NCI-H1092 (cell line): ENCODE data around the gene DIAPH1.
"Not testable (repeated sequence)": the region's sequence is repeated elsewhere in the genome, so short reads cannot be mapped to it uniquely, and the experiment has no call there.

Experiments used
- DNase-seq: peaks from one replicate; lab custom pipeline; 2025; lab: John Stamatoyannopoulos, UW

Gene DIAPH1

DNA sequence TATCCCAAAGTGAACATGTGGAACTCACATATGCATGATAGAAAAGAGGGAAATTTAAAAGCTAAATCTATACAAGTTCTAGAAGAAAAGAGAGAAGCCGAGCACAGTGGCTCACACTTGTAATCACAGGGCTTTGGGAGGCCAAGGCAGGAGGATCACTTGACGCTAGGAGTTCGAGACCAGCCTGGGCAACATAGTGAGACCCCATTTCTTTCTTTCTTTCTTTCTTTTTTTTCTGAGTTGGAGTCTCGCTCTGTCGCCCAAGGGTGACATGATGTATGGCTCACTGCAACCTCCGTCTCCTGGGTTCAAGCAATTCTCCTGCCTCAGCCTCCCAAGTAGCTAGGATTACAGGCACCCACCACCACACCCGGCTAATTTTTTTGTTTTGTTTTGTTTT is 8.9 kb downstream of the DIAPH1 start:
- not testable (repeated sequence) for DNase-seq

DNA sequence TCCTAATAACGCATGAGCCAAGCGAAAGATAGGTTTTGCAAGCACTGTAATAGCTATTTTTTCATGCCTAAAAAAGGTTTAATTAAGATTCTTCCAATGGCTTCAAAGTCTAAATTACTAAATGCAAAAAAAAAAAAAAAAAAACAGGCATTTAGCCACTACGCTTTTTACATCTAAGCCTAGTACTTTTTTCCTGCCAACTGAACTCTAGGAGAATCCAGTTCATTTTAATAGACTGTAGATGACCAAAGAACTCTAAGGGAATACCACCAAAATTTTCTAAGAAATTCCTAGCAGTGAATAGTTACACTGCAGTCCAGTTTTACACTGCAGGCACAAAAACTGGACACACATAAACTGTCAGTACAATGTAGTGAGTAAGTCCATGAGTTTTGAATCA is 9.8 kb downstream of the DIAPH1 start:
- no peak for DNase-seq

DNA sequence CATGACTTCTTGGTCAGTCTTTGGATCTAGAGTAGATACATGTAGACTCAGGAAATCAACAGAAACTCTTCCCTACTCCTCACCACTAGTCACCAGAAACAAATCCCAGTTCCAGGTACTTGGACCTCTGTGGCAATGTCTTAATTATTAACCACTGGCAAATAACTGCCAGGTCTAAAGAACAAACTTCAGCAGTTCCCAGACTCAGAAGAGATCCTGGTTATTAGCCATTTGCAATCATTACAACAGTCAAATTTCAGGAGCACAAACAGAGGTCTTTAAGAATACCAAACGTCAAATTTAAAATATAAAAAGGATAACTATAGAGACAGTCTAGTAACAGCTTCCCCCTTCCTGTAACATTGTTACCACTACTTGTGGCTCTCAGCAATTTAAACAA is 10.2 kb downstream of the DIAPH1 start:
- no peak for DNase-seq

- DNase-seq, result no peak
Measured at GRCh38 chr5:141608046-141608445, 10.8 kb downstream of the DIAPH1 start.

DNA sequence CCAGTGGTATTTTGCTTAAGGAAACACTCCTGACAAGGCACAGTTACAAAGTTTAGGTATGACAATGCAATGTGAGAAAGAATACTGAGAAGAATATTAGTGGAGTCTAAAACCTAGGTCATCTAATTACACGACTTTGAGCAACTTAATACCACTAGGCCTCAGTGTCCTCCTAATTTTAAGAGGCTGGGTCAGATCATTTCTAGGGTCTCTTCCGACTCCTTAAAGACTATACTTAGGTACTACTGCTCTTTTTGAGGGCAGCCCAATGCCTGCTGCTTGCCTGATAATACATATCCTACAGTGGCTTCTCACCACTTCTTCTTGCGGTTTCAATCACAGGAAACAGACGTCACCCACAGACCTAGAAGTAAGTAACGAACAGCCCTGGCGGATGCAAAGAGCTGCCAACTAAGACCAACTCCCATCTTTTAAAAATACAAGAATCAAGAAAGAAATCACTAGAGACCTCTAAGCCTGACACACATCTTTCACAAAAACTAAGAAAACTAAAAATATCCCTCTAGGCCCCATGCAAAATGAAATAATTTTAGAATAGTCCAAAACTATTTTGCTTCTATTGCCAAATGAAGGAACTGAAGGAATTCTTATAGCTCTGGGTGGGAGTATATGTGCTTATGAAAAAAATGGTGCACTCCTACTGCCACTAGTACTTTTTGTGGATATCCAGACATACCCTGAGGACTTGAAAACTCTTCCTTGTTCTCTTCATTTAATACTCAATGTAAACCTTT is 13.1 kb downstream of the DIAPH1 start:
- DNase-seq, result no peak

- DNase-seq, result no peak
Measured at GRCh38 chr5:141603923-141604717, 14.7 kb downstream of the DIAPH1 start.

DNA sequence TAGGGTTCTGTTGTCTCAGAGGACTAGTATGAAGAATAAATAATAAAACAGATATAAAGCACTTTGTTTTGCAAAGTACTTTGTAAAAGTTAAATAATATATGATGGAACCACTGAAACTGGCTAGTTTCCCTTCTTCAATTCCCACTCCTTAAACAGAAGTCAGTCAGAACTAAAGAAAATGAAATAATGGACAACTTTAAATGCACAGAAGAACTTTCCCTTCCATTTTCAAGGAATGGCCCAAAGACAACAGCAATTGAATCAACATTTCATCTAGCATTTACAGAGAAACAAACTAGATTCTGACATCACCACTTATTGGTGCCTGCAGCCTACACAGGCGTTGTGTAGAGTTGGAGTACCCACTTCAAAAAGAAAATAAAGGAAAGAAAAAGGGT is 16.2 kb downstream of the DIAPH1 start:
- DNase-seq, result no peak

DNA sequence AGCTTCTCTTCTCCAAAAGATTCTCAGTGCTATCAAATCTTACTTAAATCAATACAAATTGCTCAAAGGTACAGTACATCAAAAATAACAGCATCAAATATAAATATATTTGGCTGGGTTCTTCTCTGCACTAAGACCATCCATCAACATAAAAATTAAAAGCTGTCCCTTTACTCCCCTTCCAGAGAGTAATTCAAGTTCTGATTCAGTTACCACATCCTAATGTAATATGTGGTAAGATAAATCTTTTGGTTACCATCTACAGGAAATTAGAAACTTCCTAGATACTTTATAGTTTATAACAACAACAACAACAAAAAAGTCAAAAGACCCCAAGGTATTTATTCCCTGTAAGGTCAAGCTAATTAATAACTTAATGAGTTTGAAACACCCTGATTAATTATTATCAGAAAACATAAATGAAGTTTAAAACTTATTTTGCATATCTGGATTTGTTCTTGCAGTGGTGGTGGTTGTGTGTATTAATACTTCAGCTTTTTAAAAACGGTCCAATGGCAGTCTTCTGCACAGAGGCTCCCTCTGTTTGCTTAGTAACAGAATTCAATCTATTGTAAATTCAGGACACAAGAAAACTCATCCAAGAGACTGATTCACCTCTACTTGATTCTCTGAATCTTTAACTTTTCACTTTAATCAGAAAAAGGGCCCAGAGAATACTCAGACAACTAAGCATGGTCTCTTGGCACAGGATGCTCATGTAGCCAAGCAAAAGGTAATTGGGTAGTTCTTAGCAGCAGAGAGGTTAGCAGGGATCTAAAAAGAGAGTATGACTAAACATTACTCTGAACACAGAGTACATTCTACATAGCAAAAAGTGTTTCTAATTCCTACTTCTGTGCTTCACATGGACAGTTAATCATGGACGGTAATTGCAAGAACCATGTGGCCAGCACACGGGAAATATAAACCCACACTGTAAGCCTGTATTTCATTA is 20.1 kb downstream of the DIAPH1 start:
- no peak for DNase-seq

DNA sequence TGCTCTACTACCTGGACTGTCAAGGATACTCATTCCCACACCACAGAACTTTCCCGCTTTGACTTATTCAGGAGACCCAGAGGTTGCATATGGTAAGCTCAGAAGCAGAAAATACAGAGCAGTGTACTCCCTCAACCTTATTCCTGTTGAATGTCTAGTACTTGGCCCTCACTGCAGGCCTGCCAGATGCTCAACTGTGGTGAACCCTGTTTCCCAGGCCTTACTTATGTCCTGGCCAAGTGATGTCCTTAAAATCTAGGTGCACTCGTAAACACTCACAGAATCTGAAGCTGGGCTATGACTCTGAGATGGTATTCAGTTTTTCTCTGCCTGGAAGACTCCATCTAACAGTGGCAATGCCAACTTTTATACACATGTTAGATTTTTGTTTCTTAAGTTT is 21.0 kb downstream of the DIAPH1 start:
- no peak for DNase-seq

DNA sequence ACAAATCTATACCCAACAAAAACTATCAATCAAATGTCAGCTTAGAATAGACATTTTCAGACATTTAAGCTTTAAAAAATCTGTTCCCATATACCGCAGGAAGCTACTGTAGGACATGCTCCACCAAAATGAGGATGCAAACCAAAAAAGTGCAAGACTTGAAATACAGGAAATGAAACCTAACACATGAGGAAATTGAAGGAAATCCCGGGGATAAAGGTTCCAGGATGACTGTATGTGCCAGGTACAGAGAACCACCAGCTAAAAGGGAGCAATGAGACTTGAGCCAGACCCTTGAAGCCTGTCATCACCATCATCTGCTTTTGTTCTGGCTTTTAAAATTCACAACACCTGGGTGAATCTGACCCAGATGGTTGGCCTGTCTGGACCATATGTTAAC is 21.4 kb downstream of the DIAPH1 start:
- DNase-seq, result no peak

- DNase-seq, result no peak
Measured at GRCh38 chr5:141596867-141597266, 21.9 kb downstream of the DIAPH1 start.

- DNase-seq, result no peak
Measured at GRCh38 chr5:141590127-141590526, 28.7 kb downstream of the DIAPH1 start.

- no peak for DNase-seq
Measured at GRCh38 chr5:141586246-141586645, 32.6 kb downstream of the DIAPH1 start.

DNA sequence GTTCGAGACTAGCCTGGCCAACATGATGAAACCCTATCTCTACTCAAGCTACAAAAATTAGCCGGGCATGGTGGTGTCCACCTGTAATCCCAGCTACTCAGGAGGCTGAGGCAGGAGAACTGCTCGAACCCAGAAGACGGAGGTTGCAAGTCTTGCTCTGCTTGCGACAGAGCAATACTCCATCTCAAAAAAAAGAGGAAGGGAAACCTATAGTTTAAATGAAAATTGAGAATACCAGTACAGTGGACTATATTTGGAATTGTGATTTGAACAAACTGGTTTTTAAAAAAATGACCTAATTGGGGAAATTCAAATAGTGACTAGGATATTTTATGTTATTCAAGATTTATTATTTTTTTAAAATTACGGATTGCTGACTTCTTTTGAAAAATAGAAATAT is 33.2 kb downstream of the DIAPH1 start:
- no peak for DNase-seq

GRCh38 chr5:141574122-141574510 is 44.7 kb downstream of the DIAPH1 start:
- no peak for DNase-seq

- DNase-seq, result no peak
Measured at GRCh38 chr5:141573489-141574121, 45.2 kb downstream of the DIAPH1 start.

DNA sequence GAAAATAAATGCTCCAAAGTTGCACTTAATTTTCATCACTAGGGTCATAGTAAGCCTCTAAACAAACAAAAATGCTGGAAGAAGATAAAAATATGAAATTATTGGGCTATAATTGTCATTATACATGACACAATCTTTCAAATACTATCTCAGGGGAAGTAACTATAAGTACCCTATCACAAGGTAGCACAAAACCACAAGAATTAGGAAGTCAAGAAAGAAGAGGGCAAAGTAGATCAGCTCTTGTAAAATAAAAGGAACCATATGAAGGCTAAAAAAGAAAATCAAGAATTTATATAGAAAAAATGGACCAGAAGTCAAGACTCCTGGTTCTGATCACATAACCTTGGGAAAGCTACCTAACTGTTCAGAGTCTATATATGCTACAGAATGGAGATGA is 48.1 kb downstream of the DIAPH1 start:
- DNase-seq, result no peak

DNA sequence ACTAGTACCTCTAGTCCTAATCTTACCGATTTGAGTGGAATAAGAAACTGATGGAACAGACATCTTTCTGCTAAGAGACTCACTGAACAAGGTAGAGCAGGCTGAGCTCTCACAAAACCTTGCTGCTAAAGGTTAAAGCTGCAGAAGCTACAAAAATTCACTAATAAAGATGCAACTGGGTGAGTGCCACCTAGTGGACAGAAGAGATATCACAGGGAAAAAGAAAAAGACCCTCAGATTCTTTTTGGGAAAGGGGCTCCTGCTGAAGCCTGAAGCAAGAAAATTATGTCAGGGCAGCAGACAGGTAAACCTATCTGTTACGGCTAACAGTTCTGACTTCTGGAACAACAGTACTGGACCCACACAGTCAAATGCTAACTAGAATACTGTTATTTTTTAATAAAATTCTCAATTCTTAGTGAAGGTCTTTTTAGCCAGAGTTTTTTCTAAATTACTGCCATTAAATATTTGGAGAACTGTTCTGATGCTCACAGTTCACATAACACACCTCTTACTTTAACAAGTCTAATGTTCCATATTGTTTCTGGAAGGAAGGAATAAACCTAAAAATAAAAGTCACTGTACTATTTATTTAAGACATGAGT is 51.2 kb downstream of the DIAPH1 start:
- DNase-seq, result no peak

DNA sequence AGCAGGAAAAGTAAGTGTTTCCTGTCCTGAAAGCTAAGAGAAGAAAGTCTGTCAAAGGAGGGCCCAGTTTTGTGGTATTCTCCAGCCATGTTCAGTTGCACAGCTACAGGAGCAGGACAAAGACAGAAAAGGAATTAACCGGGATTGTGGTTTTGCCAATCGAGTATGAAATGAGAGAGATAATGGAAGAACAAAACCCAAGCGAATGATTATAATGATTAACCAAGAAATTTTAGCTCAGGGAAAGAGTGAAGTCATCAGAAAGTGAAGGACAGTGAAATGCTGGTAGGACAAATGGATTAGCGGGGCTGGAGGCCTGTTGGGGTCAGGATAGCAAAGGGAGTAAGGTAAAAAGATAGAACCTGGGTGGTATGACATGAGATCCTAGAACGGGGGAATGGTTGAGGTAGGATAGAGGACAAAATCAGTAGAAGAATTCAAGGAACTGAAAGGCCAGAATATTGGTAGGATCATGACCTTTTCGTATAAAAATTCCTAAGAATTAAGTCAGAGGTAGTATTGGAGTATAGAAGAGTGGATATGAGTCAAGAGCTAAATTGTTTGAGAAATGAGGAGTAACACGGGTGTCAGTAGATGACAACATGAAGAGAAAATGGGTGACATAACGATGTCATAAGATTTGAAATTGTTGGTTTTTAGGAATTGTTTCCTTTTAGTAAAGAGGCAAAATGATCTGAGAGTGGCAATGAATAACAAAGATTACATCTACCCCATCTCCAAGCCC is 52.8 kb downstream of the DIAPH1 start:
- DNase-seq, result no peak

GRCh38 chr5:141564216-141564692 is 54.5 kb downstream of the DIAPH1 start:
- peak; percentile 76 for DNase-seq
